Mucosa of stomach (tissue), 1 donor: ENCODE measurements around the gene DRP2.
"Not testable (repeated sequence)": the region's sequence is repeated elsewhere in the genome, so short reads cannot be mapped to it uniquely, and the experiment has no call there.

ENCODE experiments used
- H3K27me3 ChIP-seq: one replicate; pipeline ENCODE4 v1.7.0; 2013; ENCODE audit warnings: mild to moderate bottlenecking, low read length; ENCODE audit not compliant: control insufficient read depth, insufficient read depth
- H3K36me3 ChIP-seq: one replicate; pipeline ENCODE4 v1.7.0; 2013; ENCODE audit warnings: low read length; ENCODE audit not compliant: control insufficient read depth, insufficient read depth
- H3K4me1 ChIP-seq: one replicate; pipeline ENCODE4 v1.7.0; 2013; ENCODE audit warnings: mild to moderate bottlenecking, low read length; ENCODE audit not compliant: control insufficient read depth, insufficient read depth
- H3K4me3 ChIP-seq: one replicate; pipeline ENCODE4 v1.7.0; 2013; ENCODE audit warnings: low read length
- H3K9ac ChIP-seq: one replicate; pipeline ENCODE4 v1.7.0; 2013; ENCODE audit warnings: mild to moderate bottlenecking, low read length, moderate library complexity
- H3K9me3 ChIP-seq: one replicate; pipeline ENCODE4 v1.7.0; 2013; ENCODE audit warnings: mild to moderate bottlenecking, low read length, moderate library complexity; ENCODE audit not compliant: control insufficient read depth
- donor health status: Pancreatic carcinoma.

DRP2 gene

GRCh38 chrX:101257448-101258258 lies 38.1 kb downstream of the DRP2 start:
- Histone ChIP-seq H3K36me3 (no peaks in the 10 kb centered on the region), H3K9ac (no peak overlapping the region), H3K27me3 (no peaks in the 10 kb centered on the region), H3K4me1 (no peaks in the 10 kb centered on the region), H3K4me3 (no peak overlapping the region), H3K9me3 (no peaks in the 10 kb centered on the region)

DNA sequence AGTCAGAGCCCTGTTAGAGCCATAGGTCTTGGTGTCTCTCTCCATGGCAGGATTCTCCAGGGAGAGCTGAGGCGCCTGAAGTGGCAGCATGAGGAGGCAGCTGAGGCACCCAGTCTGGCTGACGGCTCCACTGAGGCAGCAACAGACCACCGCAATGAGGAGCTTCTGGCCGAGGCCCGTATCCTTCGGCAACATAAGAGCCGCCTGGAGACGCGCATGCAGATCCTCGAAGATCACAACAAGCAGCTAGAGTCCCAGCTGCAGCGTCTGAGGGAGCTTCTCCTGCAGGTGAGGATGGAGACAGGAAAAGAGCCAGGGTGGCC lies 38.6 kb downstream of the DRP2 start:
- Histone ChIP-seq H3K36me3 (no peaks in the 10 kb centered on the region), H3K4me3 (no peak overlapping the region), H3K4me1 (no peaks in the 10 kb centered on the region), H3K27me3 (no peaks in the 10 kb centered on the region), H3K9me3 (no peaks in the 10 kb centered on the region), H3K9ac (no peak overlapping the region)

DNA sequence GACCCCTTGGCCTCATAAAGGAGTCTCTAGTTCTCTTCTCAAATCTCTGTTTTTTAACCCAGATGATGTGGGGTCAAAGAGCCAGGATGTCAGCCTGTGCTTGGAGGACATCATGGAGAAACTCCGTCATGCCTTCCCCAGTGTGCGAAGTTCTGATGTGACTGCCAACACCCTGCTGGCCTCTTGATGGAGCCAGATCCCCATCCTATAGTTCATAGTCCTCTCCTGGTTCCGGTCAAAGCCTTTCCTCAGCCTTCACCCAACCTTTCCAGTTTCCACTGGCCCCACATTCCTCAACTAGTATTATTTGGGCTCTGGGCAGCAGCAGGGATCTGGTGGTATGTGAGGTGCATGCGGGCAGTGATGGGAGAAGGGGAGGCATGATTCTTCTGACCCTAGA lies 40.8 kb downstream of the DRP2 start:
- Histone ChIP-seq H3K4me1 (no peaks in the 10 kb centered on the region), H3K36me3 (no peaks in the 10 kb centered on the region), H3K9ac (no peak overlapping the region), H3K4me3 (no peak overlapping the region), H3K9me3 (no peaks in the 10 kb centered on the region), H3K27me3 (no peaks in the 10 kb centered on the region)

DNA sequence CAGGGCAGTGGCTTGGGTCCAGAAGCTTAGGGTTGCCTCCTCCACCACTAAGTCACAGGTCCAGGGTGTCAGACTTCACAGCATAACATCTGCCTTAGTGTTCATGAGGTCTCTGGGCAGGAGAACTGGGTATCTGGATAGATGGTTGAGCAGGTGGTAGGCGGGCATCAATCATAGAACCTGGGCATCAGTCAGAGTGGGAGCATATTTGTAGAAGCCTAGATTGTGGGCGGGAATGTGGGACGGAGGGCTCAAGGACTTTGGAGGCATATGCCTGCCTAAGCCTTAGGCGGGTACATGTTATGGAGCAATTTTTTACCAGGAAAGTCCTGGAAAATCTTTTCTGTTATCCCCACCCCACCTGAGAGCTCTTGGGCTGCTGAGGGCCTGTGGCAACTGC lies 43.0 kb downstream of the DRP2 start:
- H3K9ac ChIP-seq = no peak overlapping the region
- no peaks in the 10 kb centered on the region for H3K4me1 ChIP-seq
- no peak overlapping the region for H3K4me3 ChIP-seq
- H3K36me3 ChIP-seq = no peaks in the 10 kb centered on the region
- no peaks in the 10 kb centered on the region for H3K9me3 ChIP-seq
- H3K27me3 ChIP-seq = no peaks in the 10 kb centered on the region

GRCh38 chrX:101263766-101264165 lies 44.2 kb downstream of the DRP2 start:
- Histone ChIP-seq H3K36me3 (no peaks in the 10 kb centered on the region), H3K27me3 (no peaks in the 10 kb centered on the region), H3K4me3 (no peak overlapping the region), H3K4me1 (no peaks in the 10 kb centered on the region), H3K9ac (no peak overlapping the region), H3K9me3 (no peaks in the 10 kb centered on the region)

GRCh38 chrX:101265869-101266428 lies 46.4 kb downstream of the DRP2 start:
- Histone ChIP-seq H3K9me3 (no peaks in the 10 kb centered on the region), H3K4me3 (no peak overlapping the region), H3K36me3 (no peaks in the 10 kb centered on the region), H3K9ac (no peak overlapping the region), H3K27me3 (no peaks in the 10 kb centered on the region), H3K4me1 (no peaks in the 10 kb centered on the region)

GRCh38 chrX:101274198-101274597 lies 54.6 kb downstream of the DRP2 start:
- Histone ChIP-seq H3K4me1 (no peaks in the 10 kb centered on the region), H3K9ac (no peak overlapping the region), H3K9me3 (no peaks in the 10 kb centered on the region), H3K36me3 (no peaks in the 10 kb centered on the region), H3K4me3 (no peak overlapping the region), H3K27me3 (no peaks in the 10 kb centered on the region)

DNA sequence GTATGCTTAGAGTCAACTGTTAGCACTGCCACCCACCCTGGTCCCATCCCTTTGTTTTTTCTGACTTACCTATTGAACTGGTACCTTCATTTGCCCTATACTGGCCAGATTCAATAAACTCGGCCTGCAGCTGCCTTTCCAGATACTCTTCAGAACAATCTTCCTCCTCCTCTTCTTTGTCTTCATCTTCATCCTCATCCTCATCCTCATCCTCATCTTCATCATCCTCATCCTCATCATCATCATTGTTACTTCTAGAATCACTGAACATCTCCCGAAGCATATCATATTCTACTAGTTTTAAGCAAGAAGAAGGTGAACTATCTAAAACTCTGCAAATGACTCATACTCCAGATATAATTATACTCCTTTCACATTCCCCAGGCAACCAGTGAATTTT lies 56.7 kb downstream of the DRP2 start:
- Histone ChIP-seq H3K4me3 (no peak overlapping the region), H3K36me3 (no peaks in the 10 kb centered on the region), H3K9ac (no peak overlapping the region), H3K4me1 (no peaks in the 10 kb centered on the region), H3K27me3 (no peaks in the 10 kb centered on the region), H3K9me3 (no peaks in the 10 kb centered on the region)

DNA sequence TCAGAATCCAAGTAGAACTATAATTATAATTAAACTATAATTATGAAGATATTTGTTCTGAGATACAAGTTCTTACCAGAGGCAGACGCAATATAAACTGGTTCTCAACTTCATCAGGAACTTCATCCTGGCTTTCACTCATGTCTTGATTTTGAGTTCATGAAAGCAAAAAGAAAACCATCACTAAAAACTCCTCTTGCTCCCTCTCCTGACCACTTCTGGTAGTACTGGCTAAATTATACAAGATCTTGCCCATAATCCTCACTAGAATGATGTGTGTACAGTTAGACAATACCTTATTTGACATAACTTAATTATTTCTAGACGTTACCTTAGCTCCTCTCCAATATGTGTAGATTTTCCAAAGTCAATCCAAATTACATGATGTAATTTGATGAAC lies 67.8 kb downstream of the DRP2 start:
- Histone ChIP-seq H3K4me1 (no peaks in the 10 kb centered on the region), H3K36me3 (no peaks in the 10 kb centered on the region), H3K9me3 (no peaks in the 10 kb centered on the region), H3K4me3 (no peak overlapping the region), H3K27me3 (no peaks in the 10 kb centered on the region), H3K9ac (no peak overlapping the region)

DNA sequence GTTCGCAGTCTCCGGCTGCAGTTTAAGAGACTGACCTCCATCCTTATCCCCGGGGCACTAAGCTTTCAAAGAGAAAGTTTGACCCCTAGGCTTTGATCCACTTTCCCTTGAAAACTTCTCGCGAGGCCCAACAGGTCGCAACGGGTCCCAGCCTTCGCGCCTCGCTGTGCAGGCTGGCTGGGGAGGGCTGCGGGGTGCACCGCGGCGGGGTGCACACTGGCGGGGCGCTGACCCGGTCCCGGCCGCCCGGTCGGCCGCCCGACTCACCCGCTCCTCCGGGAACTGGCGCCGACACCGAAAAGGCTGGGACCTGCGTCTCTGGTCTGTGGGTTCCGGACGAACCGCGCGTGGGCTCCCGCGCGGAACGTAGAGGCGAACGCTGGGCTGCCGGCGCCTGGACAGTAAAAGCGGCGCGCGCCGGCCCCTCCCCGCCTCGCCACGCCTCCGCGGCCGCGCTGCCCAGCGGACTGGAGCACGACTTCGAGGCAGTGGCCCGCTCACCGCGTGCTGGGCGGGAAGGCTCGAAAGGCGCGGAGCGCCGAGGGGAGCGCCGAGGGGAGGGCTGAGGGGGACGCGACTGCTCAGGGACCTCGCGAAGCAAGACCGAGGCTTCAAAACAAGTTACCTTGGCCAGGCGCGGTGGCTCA lies 71.5 kb downstream of the DRP2 start, which contains the start of gene TAF7L:
Gene TAF7L (minus strand): TSS at position 378 of the 647 bp plus-strand sequence. CDS start 3,791 bp downstream, outside the sequence.
- H3K27me3 ChIP-seq = no peaks in the 10 kb centered on the region
- H3K4me1 ChIP-seq = no peaks in the 10 kb centered on the region
- no peak within 1 kb of the TSS for H3K9ac ChIP-seq
- H3K36me3 ChIP-seq = no peaks in the 10 kb centered on the region
- H3K4me3 ChIP-seq = no peak within 1 kb of the TSS
- no peaks in the 10 kb centered on the region for H3K9me3 ChIP-seq

DNA sequence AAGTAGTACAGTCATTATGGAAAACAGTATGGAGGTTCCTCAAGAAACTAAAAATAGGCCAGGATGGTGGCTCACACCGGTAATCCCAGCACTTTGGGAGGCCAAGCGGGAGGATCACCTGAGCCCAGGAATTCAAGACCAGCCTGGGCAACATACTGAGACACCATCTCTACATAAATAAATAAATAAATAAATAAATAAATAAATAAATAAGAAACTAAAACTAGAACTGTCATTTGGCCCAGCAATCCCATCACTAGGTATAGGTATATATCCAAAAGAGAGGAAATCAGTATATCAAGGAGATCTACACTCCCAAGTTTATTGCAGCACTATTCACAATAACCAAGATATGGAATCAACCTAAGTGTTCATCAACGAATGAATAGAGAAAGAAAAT lies 76.0 kb downstream of the DRP2 start:
- not testable (repeated sequence) for H3K9me3 ChIP-seq, H3K4me3 ChIP-seq, H3K36me3 ChIP-seq, H3K27me3 ChIP-seq, H3K4me1 ChIP-seq, H3K9ac ChIP-seq

DNA sequence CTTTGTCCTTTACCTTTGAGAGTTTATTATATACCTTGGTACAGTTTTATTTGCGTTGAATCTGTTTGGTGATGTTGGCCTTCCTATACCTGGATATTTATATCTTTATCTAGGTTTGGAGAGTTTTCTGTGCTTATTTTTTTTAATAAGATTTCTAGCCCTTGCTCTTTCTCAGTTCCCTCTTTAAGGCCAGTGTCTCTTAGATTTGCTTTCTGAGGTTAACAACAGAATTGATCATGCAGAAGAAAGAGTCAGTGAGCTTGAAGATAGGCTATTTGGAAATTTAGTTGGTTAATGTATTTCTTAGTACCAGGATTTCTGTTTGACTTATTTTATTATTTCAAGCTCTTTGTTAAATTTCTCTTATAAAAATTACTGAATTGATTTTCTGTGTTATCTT lies 84.2 kb downstream of the DRP2 start:
- no peaks in the 10 kb centered on the region for H3K9me3 ChIP-seq
- no peak overlapping the region for H3K4me3 ChIP-seq
- no peaks in the 10 kb centered on the region for H3K36me3 ChIP-seq
- no peaks in the 10 kb centered on the region for H3K4me1 ChIP-seq
- H3K9ac ChIP-seq = no peak overlapping the region
- no peaks in the 10 kb centered on the region for H3K27me3 ChIP-seq
